Adrenal gland (tissue), 5 donors: ENCODE results near the gene FBXL17.
A peak's percentile ranks its signal among the peaks of the same experiment; 100 is the strongest.

Experiments used
- POLR2A ChIP-seq, 2 donors: fragments of 450-650 bp; IDR thresholded peaks; one replicate each; pipeline ENCODE4 v1.6.1; 2017; ENCODE audit warnings: antibody characterized with exemption in 2 of 2, mild to moderate bottlenecking in 2 of 2, moderate library complexity in 1 of 2
- TF ChIP-seq, protein P1 (sequence below), 6 experiments: fragments of 450-650 bp in 4 of 6; fragments of 200-600 bp in 2 of 6; sonication (generic) in 1 of 6; IDR thresholded peaks; 1 replicate in 5 of 6; 2 replicates in 1 of 6; pipeline versions ENCODE4 v1.5.1 to v1.8.0; 2016 to 2021; ENCODE audit warnings: antibody characterized with exemption in 6 of 6, mild to moderate bottlenecking in 2 of 6, moderate library complexity in 1 of 6
- donor health status: DM: no; HTN: no; CAD: no.

DNA sequence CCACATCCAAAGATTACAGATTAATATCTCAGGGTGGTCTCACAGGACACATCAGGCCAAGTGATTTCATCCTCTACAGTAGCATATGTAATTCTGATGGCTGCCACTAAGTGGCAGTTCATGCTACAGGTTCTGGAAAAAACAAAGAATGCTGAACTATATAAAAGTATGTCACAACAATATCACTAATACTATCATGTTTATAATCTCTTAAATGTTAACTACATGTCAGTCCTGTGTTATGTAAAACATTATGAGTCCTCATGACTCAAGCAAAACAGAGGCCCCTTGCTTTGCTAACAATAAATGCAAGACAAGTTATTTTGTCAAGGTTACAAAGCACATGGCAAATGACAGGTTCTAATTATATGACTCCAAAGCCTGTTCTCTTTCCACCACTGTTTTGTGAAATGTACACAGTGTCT, 233.2 kb downstream of the FBXL17 start:
- TF ChIP-seq, protein P1, sequence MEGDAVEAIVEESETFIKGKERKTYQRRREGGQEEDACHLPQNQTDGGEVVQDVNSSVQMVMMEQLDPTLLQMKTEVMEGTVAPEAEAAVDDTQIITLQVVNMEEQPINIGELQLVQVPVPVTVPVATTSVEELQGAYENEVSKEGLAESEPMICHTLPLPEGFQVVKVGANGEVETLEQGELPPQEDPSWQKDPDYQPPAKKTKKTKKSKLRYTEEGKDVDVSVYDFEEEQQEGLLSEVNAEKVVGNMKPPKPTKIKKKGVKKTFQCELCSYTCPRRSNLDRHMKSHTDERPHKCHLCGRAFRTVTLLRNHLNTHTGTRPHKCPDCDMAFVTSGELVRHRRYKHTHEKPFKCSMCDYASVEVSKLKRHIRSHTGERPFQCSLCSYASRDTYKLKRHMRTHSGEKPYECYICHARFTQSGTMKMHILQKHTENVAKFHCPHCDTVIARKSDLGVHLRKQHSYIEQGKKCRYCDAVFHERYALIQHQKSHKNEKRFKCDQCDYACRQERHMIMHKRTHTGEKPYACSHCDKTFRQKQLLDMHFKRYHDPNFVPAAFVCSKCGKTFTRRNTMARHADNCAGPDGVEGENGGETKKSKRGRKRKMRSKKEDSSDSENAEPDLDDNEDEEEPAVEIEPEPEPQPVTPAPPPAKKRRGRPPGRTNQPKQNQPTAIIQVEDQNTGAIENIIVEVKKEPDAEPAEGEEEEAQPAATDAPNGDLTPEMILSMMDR (IDR thresholded peaks at IDR 0.05): peak in 5 of 6 experiments; percentile 40 to 56 (median 46)
- no peak for TF ChIP-seq POLR2A (IDR thresholded peaks at IDR 0.05)
